Measurements from ENCODE around the gene HIGD1A. TPM values are rescaled to one million over a fixed set of nuclear protein-coding genes. Genes with fewer than 3 reads are reported as not detected.
A peak's percentile ranks its signal among the peaks of the same experiment; 100 is the strongest.

Gene HIGD1A
- polyA plus RNA-seq (ENCODE audit: insufficient read length in 12 of 12), result 100 to 1,000 TPM in 1 of 12 donors, 10 to 100 TPM in 10, not detected in 1; 63.4 to 101 (median 92.9) TPM
- long read RNA-seq, donor 1, transcript HIGD1A-201 (4 exons, 1,373 nt), result major isoform, 89 of 99 reads
- long read RNA-seq, donor 1, transcript HIGD1A-204 (4 exons, 585 nt), result minor isoform, 5 of 99 reads
- long read RNA-seq, donor 1, partial matches to known transcripts, result 0 of 99 reads
- long read RNA-seq, donor 1, other reads (novel, unspliced or antisense), result 0 of 99 reads
- long read RNA-seq, donor 2, transcript HIGD1A-201 (4 exons, 1,373 nt), result major isoform, 65 of 99 reads
- long read RNA-seq, donor 2, partial matches to known transcripts, result 31 of 99 reads
- long read RNA-seq, donor 2, other reads (novel, unspliced or antisense), result 0 of 99 reads
- long read RNA-seq, donor 3, transcript HIGD1A-201 (4 exons, 1,373 nt), result major isoform, 22 of 22 reads
- long read RNA-seq, donor 3, partial matches to known transcripts, result 0 of 22 reads
- long read RNA-seq, donor 3, other reads (novel, unspliced or antisense), result 0 of 22 reads
- long read RNA-seq, donor 4, transcript HIGD1A-201 (4 exons, 1,373 nt), result major isoform, 15 of 16 reads
- long read RNA-seq, donor 4, partial matches to known transcripts, result 0 of 16 reads
- long read RNA-seq, donor 4, other reads (novel, unspliced or antisense), result 0 of 16 reads
- long read RNA-seq, donor 5, transcript HIGD1A-201 (4 exons, 1,373 nt), result major isoform, 77 of 82 reads
- long read RNA-seq, donor 5, partial matches to known transcripts, result 0 of 82 reads
- long read RNA-seq, donor 5, other reads (novel, unspliced or antisense), result 0 of 82 reads
- long read RNA-seq, donor 6, transcript HIGD1A-201 (4 exons, 1,373 nt), result major isoform, 46 of 56 reads
- long read RNA-seq, donor 6, partial matches to known transcripts, result 8 of 56 reads
- long read RNA-seq, donor 6, other reads (novel, unspliced or antisense), result 0 of 56 reads
- long read RNA-seq, donor 7, transcript HIGD1A-201 (4 exons, 1,373 nt), result major isoform, 30 of 32 reads
- long read RNA-seq, donor 7, partial matches to known transcripts, result 0 of 32 reads
- long read RNA-seq, donor 7, other reads (novel, unspliced or antisense), result 0 of 32 reads
- long read RNA-seq, donor 8, transcript HIGD1A-201 (4 exons, 1,373 nt), result major isoform, 75 of 80 reads
- long read RNA-seq, donor 8, partial matches to known transcripts, result 0 of 80 reads
- long read RNA-seq, donor 8, other reads (novel, unspliced or antisense), result 0 of 80 reads
- long read RNA-seq, donor 9, transcript HIGD1A-201 (4 exons, 1,373 nt), result major isoform, 41 of 53 reads
- long read RNA-seq, donor 9, partial matches to known transcripts, result 7 of 53 reads
- long read RNA-seq, donor 9, other reads (novel, unspliced or antisense), result 0 of 53 reads
- long read RNA-seq, donor 10, transcript HIGD1A-201 (4 exons, 1,373 nt), result major isoform, 46 of 48 reads
- long read RNA-seq, donor 10, partial matches to known transcripts, result 0 of 48 reads
- long read RNA-seq, donor 10, other reads (novel, unspliced or antisense), result 0 of 48 reads
- long read RNA-seq, donor 11, transcript HIGD1A-201 (4 exons, 1,373 nt), result major isoform, 63 of 71 reads
- long read RNA-seq, donor 11, partial matches to known transcripts, result 5 of 71 reads
- long read RNA-seq, donor 11, other reads (novel, unspliced or antisense), result 0 of 71 reads

- DNase-seq, result peak; percentile 93
Observed at GRCh38 chr3:42804106-42804830, at the start of gene HIGD1A. Gene HIGD1A, minus strand, starts transcription at chr3:42804490. Its CDS starts 10,237 bp downstream, at chr3:42794253.

GRCh38 chr3:42853739-42854302, 49.5 kb upstream of the HIGD1A start:
- no peak for DNase-seq

- no peak for DNase-seq
Observed at GRCh38 chr3:42853056-42853455, 48.8 kb upstream of the HIGD1A start.

DNA sequence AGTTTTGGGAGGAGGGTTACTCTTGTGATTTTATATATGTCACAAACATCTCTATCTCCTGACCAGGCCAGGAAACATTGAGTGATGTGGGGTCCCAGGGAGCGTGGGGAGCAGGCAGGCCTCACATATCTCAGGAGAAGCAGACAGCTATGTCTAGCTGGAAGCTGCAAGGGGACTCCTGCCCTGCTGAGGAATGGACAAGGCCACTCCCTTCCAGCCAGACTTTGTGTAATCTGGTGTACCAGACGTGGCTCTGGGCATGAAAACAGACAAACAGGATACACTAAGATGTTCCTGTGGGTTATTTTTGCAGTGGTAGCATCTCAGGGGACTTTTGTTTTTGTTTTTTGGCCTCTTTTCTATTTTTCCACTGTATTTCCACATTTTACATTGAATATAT, 48.2 kb upstream of the HIGD1A start:
- no peak for DNase-seq

DNA sequence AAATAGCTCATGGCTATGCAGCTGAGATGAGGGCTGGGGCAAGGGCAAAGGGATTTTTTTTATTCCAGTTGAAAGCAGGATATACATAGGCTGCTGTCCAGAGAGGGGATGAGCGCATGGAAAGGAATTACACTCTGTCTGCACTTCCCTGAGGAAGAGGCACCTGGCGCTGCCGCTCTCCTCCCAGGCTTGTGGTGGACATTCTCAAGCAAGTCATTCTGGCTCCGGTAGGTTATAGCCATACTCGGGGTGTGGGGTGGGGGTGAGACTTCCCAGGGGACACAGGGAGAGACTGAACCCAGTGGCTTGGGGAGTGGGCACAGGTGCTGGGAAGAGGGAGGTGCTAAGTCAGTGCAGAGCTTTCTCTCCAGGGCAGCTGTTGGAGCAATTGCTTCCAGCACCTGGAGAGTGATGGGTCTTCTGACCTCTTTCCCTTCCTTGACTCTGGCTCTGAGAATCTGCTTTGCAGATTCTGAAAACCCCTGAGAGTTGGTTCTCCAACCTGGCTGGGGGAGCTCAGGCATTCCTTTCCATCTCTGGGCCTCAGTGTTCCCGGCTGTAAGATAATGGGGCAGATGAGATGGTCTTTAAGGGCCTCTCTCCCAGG, 47.0 kb upstream of the HIGD1A start:
- no peak for DNase-seq

GRCh38 chr3:42850263-42850662, 46.0 kb upstream of the HIGD1A start:
- DNase-seq, result no peak

DNA sequence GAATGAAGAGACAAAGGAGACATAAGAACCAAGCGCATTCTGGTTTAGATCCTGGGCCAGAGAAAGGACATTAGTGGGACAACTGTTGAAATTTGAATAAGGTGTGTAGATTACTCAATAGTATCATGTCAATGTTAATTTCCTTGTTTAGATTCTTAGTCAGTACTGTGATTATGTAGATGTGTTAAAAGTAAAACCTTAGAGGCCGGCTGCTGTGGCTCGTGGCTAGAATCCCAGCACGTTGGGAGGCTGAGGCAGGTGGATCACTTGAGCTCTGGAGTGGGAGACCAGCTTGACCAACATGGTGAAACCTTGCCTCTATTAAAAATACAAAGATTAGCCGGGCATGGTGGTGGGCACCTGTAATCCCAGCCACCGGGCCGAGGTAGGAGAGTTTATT, 44.7 kb upstream of the HIGD1A start:
- DNase-seq, result no peak

DNA sequence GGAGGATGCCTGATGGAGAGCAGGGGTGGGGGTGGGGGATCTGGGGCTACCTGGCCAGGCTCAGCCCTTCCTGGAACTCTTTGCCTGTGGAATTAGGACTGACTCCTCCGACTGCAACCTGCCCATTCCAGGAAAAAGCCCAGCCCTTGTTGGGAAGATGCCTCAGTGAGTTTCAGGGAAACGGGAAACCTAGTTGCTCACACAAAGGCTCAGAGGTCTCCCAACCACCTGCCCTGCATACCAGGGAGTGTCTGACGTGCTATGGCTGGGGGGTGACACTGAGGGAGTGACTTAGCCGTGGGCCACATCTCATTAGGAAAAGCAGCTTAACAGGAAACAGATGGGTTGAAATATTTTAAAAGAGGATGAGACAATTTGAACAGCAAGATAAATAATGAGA, 43.4 kb upstream of the HIGD1A start:
- no peak for DNase-seq

DNA sequence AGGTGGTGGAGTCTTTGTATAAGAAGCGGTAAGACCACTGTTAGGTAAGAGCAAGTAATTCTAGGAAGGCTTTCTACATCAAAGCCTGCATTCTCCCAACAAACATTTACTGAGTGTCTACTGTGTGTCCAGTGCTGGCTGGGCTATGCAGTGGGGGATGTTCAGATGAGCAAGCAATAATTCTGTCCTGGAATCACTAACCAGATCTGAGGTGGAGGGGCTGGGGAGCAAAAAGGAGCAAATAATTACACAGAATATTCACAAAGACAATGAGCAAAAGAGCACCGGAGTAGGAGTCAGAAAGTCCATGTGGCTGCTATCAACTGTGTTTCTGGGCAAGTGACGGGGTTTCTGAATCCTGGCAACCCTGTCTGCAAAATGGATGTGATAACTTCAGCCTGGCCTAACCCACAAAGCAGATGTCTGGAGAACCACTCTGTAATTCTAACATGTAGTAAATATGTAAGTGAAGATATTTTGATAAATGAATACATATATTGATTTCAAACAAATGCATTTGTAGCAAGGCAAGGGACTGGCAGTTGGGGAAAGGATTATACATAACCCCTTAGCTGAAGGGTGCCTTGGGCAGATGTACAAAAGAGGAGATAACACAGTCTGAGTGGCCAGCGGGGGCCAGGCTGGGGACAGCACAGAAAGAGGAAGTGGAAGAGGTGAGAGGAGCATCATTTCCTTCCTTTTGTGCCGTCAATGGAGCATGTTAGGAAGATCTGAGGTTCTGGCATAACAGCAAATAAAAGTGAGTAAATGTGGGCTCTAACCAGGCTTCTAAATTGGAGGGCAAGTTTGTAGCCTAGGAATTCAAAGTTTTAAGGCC, 42.6 kb upstream of the HIGD1A start:
- no peak for DNase-seq

DNA sequence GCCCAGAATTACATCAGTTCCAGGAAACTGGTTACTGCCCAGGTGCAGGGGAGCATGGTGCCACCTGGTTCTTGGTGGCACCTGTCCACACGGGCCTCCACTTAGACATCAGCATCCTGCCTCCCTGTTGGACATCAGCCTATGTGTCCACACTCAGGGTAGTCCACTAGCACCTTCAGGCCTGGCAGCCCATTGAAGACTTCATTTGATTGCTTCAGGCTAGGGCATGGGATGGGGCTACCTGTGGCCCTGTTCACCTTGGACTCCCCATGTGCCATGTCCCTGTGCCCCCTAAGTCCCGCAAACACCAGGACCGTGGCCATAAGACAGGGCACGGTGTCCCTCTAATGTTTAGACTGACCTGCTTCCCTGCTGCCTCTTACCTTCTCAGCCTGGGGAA, 40.5 kb upstream of the HIGD1A start:
- no peak for DNase-seq

DNA sequence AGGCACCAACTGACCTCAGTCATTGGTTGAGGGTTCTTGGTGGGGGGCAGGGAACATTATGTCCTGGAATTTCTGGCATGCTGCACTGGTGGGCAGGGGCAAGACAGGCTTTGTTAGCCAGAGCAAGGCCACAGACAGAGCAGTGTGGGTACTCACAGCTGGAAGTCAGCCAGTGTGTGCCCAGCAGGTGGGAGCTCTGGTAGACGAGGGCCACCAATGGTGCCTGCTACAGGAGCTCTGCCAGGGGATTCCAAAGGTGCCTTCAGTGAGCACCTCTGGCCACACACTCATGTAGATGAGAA, 40.1 kb upstream of the HIGD1A start:
- no peak for DNase-seq

DNA sequence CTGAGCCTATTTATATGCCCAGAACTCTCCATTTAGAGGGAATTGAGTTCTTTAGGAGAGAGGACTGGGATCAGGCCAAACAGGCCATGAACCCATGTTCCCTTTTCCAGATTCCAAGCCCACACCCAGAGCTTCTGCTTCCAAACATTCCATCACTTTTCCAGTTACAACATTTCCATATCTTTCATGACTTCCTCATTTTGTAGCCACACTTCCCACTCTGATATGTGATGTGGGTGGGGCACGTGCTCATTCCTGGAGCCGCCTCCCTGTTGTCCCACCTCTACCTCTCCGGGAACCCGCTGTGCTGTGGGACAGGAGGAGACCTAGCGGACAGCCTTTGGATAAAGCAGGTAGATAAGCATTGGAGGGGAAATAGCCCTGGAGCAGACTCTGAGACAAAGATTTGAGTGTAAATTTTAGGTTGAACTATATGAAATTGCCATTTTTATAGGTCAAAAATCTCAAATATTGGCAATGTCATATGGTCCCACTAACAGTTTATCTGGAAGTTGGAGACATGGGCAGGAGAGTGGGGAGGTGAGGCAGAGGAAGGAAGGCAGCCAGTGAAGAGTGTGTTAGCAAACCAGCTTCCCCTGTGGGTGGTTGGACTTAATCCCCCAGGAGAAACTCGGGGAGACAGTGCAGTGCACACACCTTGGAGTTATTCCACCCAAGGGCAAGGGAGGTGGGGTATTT, 39.6 kb upstream of the HIGD1A start:
- DNase-seq, result no peak

- no peak for DNase-seq
Observed at GRCh38 chr3:42841332-42841731, 37.0 kb upstream of the HIGD1A start.

- DNase-seq, result no peak
Observed at GRCh38 chr3:42839616-42840015, 35.3 kb upstream of the HIGD1A start.

DNA sequence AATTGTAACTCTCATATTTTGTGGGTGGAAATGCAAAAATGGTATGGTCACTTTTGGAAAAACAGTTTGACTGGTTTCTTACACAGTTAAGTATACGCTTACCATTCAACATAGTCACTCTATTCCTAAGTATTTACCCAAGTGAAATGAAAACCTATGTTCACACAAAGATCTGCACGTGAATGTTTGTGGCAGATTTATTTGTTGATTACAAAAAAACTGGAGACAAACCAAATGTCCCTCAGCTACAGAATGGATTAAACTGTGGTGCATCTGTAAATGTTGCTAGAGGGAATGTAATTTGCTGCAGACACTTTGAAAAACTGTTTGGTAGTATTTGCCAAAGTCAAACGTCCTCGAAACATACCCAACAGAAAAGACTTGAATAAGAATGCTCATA, 34.3 kb upstream of the HIGD1A start:
- no peak for DNase-seq

DNA sequence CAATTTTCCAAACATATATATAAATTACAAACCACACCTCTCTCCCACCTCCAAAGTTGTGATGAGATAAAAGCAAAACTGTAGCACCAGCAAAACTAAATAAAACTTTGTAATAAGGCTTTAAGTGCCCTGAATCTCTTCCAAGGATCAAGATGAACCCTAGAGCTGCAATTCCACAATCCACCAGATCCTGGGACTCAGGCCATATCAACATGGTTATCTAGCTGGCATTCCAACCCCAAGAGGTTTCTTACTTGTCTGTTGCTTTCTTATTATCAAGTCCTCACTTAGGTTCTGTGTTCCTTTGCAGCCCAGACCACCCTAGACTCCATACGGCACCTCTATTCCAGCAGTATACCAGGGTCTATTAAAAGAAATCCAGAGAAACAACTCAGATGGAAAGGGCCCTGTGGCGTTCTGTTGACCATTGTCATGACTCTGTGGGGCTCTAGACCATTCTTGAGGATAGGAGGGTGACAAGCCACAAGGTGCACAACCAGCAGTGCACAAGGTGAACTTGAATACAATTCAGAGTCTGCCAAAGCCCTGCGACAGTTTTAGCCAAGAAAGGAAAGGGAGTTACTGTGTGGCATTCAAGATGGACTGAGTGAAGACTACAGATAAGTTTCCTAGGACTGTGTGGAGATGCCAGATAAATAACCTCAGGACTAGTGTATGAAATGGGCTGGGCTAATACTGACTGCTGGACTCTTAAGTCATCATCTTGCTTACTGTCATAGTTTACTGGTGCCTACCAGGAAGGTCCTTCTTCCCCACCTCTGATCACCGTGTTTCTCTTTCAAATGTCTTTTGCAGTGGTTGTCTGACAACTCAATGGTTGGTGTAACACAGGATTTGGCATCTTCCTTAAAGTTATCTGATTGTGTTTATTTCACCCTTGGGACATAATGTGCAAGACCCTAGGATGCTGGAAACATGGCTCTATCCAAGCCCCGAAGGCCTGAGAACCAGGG, 32.1 kb upstream of the HIGD1A start:
- DNase-seq, result no peak

DNA sequence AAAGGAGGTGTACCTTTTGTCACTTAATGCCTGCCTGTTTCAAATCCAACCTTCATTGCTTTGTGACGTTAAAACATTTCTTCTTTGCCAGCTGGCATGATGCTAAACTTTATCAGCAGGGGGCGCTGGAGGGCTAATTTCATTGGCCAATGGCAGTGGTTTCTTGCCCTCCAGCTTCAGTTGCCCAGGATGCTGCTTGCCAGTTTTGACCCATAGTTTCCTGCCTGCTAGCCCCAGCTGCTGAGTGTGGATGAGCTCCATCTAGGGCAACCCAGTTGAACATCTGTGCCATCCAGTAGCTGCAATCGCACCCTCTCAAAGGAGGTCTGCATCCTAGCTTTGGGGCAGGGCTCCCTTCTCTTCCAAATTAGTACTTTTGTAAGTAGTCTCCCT, 27.0 kb upstream of the HIGD1A start:
- DNase-seq, result no peak
